GM12891 (cell line): ENCODE results near the gene ABCB8.

Experiments
- PAX5 ChIP-seq: IDR thresholded peaks from 2 replicates; pipeline ENCODE4 v1.6.1; 2011; ENCODE audit warnings: low read length, moderate library complexity, mild to moderate bottlenecking; ENCODE audit not compliant: insufficient read depth, severe bottlenecking
- POLR2A ChIP-seq: IDR thresholded peaks from 2 replicates; pipeline ENCODE4 v1.6.1; 2011; ENCODE audit warnings: low read depth, low read length, control low read depth
- POLR2AphosphoS5 ChIP-seq: IDR thresholded peaks from 2 replicates; pipeline ENCODE4 v1.6.1; 2011; ENCODE audit warnings: low read depth, low read length, control low read depth
- TAF1 ChIP-seq: IDR thresholded peaks from 2 replicates; pipeline ENCODE4 v1.6.1; 2011; ENCODE audit warnings: low read depth, low read length, control low read depth

GRCh38 chr7:151063212-151063561 lies 34.9 kb downstream of the ABCB8 start:
- TF ChIP-seq POLR2A (no peak), POLR2AphosphoS5 (no peak), PAX5 (no peak), TAF1 (no peak)
